MM.1S (cell line): ENCODE results near the gene RGMA.

Source experiments
- DNase-seq: peaks from one replicate; pipeline ENCODE4 v3.0.0-alpha.2; 2015
- H2AFZ ChIP-seq: fragments of 300-600 bp; sonication (generic); 2 replicates; pipeline ENCODE4 v1.6.0; 2016; ENCODE audit warnings: antibody characterized with exemption, low read length
- H3F3A ChIP-seq: fragments of 300-600 bp; sonication (generic); 2 replicates; pipeline ENCODE4 v1.6.1; 2016; ENCODE audit warnings: mild to moderate bottlenecking, antibody characterized with exemption, low read length, moderate library complexity, mixed read lengths; ENCODE audit not compliant: insufficient read depth
- H3K27ac ChIP-seq: fragments of 300-600 bp; sonication (generic); 2 replicates; pipeline ENCODE4 v1.5.1; 2016; ENCODE audit warnings: mild to moderate bottlenecking, low read length
- H3K27me3 ChIP-seq: fragments of 300-600 bp; sonication (generic); replicated peaks from 2 replicates; pipeline ENCODE4 v1.6.0; 2016; ENCODE audit warnings: low read length; ENCODE audit not compliant: insufficient read depth
- H3K36me3 ChIP-seq: fragments of 300-600 bp; sonication (generic); replicated peaks from 2 replicates; pipeline ENCODE4 v1.6.1; 2016; ENCODE audit warnings: mild to moderate bottlenecking, low read length, mixed read lengths; ENCODE audit not compliant: insufficient read depth
- H3K4me1 ChIP-seq: fragments of 300-600 bp; sonication (generic); 2 replicates; pipeline ENCODE4 v1.6.1; 2016; ENCODE audit warnings: low read length, mixed read lengths
- H3K4me2 ChIP-seq: fragments of 300-600 bp; sonication (generic); 2 replicates; pipeline ENCODE4 v1.6.0; 2016; ENCODE audit warnings: low read depth, low read length
- H3K4me3 ChIP-seq: fragments of 300-600 bp; sonication (generic); 2 replicates; pipeline ENCODE4 v1.5.1; 2016; ENCODE audit warnings: low read length, mixed read lengths
- H3K79me2 ChIP-seq: fragments of 300-600 bp; sonication (generic); 2 replicates; pipeline ENCODE4 v1.6.1; 2016; ENCODE audit warnings: mixed run types, low read length, mixed read lengths
- H3K9ac ChIP-seq: fragments of 300-600 bp; sonication (generic); 2 replicates; pipeline ENCODE4 v1.6.1; 2016; ENCODE audit warnings: low read length, mixed read lengths
- H3K9me2 ChIP-seq: fragments of 300-600 bp; sonication (generic); replicated peaks from 2 replicates; pipeline ENCODE4 v1.6.1; 2016; ENCODE audit warnings: mild to moderate bottlenecking, low read length, mixed read lengths; ENCODE audit not compliant: insufficient read depth
- H3K9me3 ChIP-seq: fragments of 300-600 bp; sonication (generic); replicated peaks from 2 replicates; pipeline ENCODE4 v1.6.1; 2016; ENCODE audit warnings: mild to moderate bottlenecking, low read length, mixed read lengths; ENCODE audit not compliant: insufficient read depth
- H4K20me1 ChIP-seq: fragments of 300-600 bp; sonication (generic); 2 replicates; pipeline ENCODE4 v1.6.1; 2016; ENCODE audit warnings: mild to moderate bottlenecking, low read length, moderate library complexity, mixed read lengths; ENCODE audit not compliant: insufficient read depth
- EZH2 ChIP-seq: fragments of 300-600 bp; sonication (generic); optimal IDR thresholded peaks from 2 replicates; pipeline ENCODE3; 2017; ENCODE audit warnings: low read depth, mild to moderate bottlenecking, antibody characterized with exemption, low read length, mixed read lengths
- EZH2phosphoT487 ChIP-seq: fragments of 300-600 bp; sonication (generic); IDR thresholded peaks from 2 replicates; pipeline ENCODE4 v1.6.1; 2018; ENCODE audit warnings: antibody characterized with exemption, low read length
- TF ChIP-seq, protein P1 (sequence below): fragments of 300-600 bp; sonication (generic); IDR thresholded peaks from 2 replicates; pipeline ENCODE4 v1.5.1; 2016; ENCODE audit warnings: antibody characterized with exemption, low read length, mixed read lengths

The RGMA gene

DNA sequence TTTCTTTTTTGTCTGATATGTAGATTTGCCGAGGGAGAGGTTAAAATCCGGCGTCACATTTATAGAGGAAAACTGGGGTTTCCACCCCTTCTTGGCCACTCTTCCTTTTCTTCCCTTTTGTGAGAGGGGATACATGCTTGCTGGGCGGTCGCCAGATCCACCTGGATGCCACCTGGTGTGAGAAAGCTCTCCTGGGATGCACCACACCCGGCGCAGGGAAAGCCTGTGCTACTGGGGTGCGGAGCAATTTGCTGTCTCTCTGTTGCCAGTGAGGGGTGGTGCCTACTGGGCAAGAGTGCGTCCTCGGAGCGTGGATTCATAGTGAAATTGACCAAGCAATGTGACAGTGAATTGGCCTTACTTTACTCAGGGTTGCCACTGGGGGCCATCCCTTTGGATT lies 2.5 kb upstream of the RGMA start:
- Histone ChIP-seq H3K27me3 (peaks cover 7% of the 10 kb centered on the region), H3K36me3 (no peaks in the 10 kb centered on the region), H3F3A (no peaks in the 10 kb centered on the region), H3K4me1 (no peaks in the 10 kb centered on the region), H2AFZ (no peak overlapping the region), H3K79me2 (no peaks in the 10 kb centered on the region), H3K4me3 (no peak overlapping the region), H4K20me1 (no peaks in the 10 kb centered on the region), H3K9me2 (no peaks in the 10 kb centered on the region), H3K9me3 (no peaks in the 10 kb centered on the region), H3K27ac (no peak overlapping the region), H3K4me2 (no peak overlapping the region), H3K9ac (no peak overlapping the region)
- no peak for DNase-seq
- no peak for TF ChIP-seq EZH2phosphoT487

DNA sequence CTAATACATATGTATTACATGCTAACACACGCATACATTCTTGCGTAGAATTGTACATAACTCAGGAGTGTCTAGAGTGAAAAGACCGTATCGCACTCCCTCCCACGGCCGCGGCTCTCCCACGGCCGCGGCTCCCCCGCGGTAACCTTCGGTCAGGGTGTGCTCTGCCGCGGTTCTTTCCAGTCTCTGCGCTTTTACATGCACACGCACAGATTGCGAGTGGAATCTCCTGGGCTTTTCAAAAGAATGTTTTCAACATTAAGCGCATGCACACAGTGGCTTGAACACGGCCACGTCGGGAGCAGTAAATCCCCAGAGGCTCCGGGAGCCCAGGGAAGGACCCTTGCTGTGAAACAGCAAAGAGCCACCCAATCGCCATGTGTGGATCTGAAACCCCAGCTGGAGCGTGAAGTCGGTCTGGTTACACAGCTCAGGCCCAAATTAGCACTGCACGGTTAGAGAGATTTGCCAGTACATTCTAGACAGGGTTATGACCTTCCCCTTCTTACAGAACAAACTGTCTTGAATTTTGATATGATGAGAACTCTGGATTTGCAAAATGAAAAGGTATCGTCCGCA lies 805 bp upstream of the RGMA start:
- no peak overlapping the region for H3K4me2 ChIP-seq
- H3K27me3 ChIP-seq = peaks cover 7% of the 10 kb centered on the region

DNA sequence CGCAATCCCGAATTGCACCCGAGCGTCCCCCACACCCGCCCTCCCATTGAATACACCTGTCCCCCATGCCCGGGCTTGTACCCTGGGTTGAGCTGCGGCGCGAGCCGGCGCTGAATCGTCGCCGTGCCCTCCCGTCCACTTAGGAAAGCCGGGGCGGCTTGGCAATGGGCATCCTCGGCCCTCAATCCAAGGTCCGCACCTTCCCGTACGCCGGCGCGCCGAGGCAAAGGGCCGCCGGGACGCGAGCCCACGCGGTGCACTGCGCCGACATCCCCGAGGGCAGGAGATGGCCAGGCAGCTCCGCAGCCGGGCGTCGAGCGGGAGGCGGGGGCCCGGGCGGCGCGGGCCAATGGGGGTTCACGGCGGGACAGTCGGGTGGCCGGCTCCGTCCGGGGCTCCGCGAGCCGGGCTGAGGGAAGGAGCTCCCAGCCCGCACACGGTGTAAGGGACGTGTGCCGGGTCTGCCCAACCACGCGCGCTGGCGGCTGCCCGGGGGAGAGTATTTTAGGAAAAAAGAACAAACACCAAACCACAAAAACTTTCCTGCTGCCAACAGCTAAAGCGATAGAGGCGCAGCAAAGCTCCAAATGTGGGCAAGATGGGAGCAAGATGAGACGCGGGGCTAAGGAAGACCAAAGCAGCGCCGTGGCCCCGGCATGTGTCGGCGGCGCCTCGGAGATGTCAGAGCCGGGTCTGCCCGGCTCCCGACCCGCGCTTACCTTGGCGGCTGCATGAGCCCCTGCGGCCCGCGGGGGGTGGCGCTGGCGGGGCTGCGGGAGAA lies 621 bp downstream of the RGMA start:
- Histone ChIP-seq H3K9ac (no peak overlapping the region), H3K9me3 (no peaks in the 10 kb centered on the region), H3K4me3 (peak overlapping the region; percentile 59), H3K4me1 (no peaks in the 10 kb centered on the region), H3K36me3 (no peaks in the 10 kb centered on the region), H3K9me2 (no peaks in the 10 kb centered on the region), H3F3A (no peaks in the 10 kb centered on the region), H3K27ac (no peak overlapping the region), H4K20me1 (no peaks in the 10 kb centered on the region), H2AFZ (peak overlapping the region; percentile 33), H3K4me2 (peak overlapping the region; percentile 78), H3K79me2 (no peaks in the 10 kb centered on the region), H3K27me3 (peaks cover 7% of the 10 kb centered on the region)
- no peak for TF ChIP-seq EZH2phosphoT487
- TF ChIP-seq, protein P1, sequence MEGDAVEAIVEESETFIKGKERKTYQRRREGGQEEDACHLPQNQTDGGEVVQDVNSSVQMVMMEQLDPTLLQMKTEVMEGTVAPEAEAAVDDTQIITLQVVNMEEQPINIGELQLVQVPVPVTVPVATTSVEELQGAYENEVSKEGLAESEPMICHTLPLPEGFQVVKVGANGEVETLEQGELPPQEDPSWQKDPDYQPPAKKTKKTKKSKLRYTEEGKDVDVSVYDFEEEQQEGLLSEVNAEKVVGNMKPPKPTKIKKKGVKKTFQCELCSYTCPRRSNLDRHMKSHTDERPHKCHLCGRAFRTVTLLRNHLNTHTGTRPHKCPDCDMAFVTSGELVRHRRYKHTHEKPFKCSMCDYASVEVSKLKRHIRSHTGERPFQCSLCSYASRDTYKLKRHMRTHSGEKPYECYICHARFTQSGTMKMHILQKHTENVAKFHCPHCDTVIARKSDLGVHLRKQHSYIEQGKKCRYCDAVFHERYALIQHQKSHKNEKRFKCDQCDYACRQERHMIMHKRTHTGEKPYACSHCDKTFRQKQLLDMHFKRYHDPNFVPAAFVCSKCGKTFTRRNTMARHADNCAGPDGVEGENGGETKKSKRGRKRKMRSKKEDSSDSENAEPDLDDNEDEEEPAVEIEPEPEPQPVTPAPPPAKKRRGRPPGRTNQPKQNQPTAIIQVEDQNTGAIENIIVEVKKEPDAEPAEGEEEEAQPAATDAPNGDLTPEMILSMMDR = no peak
- TF ChIP-seq EZH2 = no peak
- peak; percentile 20 for DNase-seq

More for the DNA sequence above, 805 bp upstream of the RGMA start:
- Histone ChIP-seq H3K9me2 (no peaks in the 10 kb centered on the region), H3K4me1 (no peaks in the 10 kb centered on the region), H4K20me1 (no peaks in the 10 kb centered on the region), H3K27ac (no peak overlapping the region), H3K79me2 (no peaks in the 10 kb centered on the region), H3K9ac (no peak overlapping the region), H3F3A (no peaks in the 10 kb centered on the region), H3K9me3 (no peaks in the 10 kb centered on the region), H2AFZ (no peak overlapping the region), H3K4me3 (no peak overlapping the region), H3K36me3 (no peaks in the 10 kb centered on the region)
- TF ChIP-seq, protein P1 = no peak
- TF ChIP-seq EZH2phosphoT487 = no peak
- no peak for TF ChIP-seq EZH2
- DNase-seq = no peak

DNA sequence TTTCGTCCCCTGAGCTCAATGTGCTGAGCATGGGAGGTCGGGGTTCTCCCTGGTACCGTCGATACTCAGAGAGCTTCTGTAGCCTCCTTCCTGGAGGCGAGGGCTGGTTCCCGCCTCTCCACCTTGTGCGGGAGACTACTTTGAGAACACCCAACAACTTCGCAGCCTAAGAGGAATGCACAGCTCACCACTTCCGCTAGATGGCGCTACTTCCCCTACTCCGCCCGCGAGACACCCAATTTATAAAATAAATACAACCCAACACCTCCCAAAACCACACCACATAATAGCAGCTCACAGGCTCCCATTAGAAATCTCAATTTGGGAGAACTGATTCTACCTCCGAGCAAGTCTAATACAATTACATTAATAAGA lies 1.2 kb downstream of the RGMA start:
- Histone ChIP-seq H3K4me1 (no peaks in the 10 kb centered on the region), H3K27me3 (peaks cover 7% of the 10 kb centered on the region), H3K36me3 (no peaks in the 10 kb centered on the region), H3K4me2 (peak overlapping the region; percentile 78), H3K79me2 (no peaks in the 10 kb centered on the region), H3K9ac (no peak overlapping the region), H3K4me3 (peak overlapping the region; percentile 59), H3F3A (no peaks in the 10 kb centered on the region), H3K9me2 (no peaks in the 10 kb centered on the region), H3K9me3 (no peaks in the 10 kb centered on the region), H2AFZ (peak overlapping the region; percentile 33), H4K20me1 (no peaks in the 10 kb centered on the region), H3K27ac (no peak overlapping the region)
- TF ChIP-seq EZH2phosphoT487 (no peak), EZH2 (no peak)
- TF ChIP-seq, protein P1 = peak; percentile 86
- peak; percentile 83 for DNase-seq
